ENCODE measurements around the gene WDR64. TPM values are rescaled to one million over a fixed set of nuclear protein-coding genes. Genes with fewer than 3 reads are reported as not detected.

Gene WDR64
- total RNA-seq, 1 donor from 2014 or later: 0.80 TPM

- Mint-ChIP-seq H3K27ac (ENCODE audit: unreplicated experiment) (no peak overlapping the region), H3K4me3 (ENCODE audit: unreplicated experiment) (no peak overlapping the region), H3K4me1 (ENCODE audit: unreplicated experiment) (peaks cover 12% of the 10 kb centered on the region), H3K9me3 (ENCODE audit: unreplicated experiment) (no peaks in the 10 kb centered on the region), H3K27me3 (ENCODE audit: unreplicated experiment) (no peaks in the 10 kb centered on the region), H3K36me3 (ENCODE audit: low read depth, unreplicated experiment) (no peaks in the 10 kb centered on the region)
- TF ChIP-seq, protein P1, sequence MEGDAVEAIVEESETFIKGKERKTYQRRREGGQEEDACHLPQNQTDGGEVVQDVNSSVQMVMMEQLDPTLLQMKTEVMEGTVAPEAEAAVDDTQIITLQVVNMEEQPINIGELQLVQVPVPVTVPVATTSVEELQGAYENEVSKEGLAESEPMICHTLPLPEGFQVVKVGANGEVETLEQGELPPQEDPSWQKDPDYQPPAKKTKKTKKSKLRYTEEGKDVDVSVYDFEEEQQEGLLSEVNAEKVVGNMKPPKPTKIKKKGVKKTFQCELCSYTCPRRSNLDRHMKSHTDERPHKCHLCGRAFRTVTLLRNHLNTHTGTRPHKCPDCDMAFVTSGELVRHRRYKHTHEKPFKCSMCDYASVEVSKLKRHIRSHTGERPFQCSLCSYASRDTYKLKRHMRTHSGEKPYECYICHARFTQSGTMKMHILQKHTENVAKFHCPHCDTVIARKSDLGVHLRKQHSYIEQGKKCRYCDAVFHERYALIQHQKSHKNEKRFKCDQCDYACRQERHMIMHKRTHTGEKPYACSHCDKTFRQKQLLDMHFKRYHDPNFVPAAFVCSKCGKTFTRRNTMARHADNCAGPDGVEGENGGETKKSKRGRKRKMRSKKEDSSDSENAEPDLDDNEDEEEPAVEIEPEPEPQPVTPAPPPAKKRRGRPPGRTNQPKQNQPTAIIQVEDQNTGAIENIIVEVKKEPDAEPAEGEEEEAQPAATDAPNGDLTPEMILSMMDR (IDR thresholded peaks at IDR 0.05; ENCODE audit: unreplicated experiment): no peak
- no peak for DNase-seq (ENCODE audit: low spot score)
These were observed 43.6 kb upstream of the WDR64 start for GRCh38 chr1:241608379-241609033.

GRCh38 chr1:241610056-241610815 lies 41.8 kb upstream of the WDR64 start:
- H3K4me3 Mint-ChIP-seq (ENCODE audit: unreplicated experiment): no peak overlapping the region
- H3K27ac Mint-ChIP-seq (ENCODE audit: unreplicated experiment): no peak overlapping the region
- H3K36me3 Mint-ChIP-seq (ENCODE audit: low read depth, unreplicated experiment): no peaks in the 10 kb centered on the region
- H3K9me3 Mint-ChIP-seq (ENCODE audit: unreplicated experiment): no peaks in the 10 kb centered on the region
- H3K27me3 Mint-ChIP-seq (ENCODE audit: unreplicated experiment): no peaks in the 10 kb centered on the region
- peaks cover 12% of the 10 kb centered on the region for H3K4me1 Mint-ChIP-seq (ENCODE audit: unreplicated experiment)
- peak; percentile 22 for DNase-seq (ENCODE audit: low spot score)
- TF ChIP-seq, protein P1 (IDR thresholded peaks at IDR 0.05; ENCODE audit: unreplicated experiment): no peak

- H3K4me3 Mint-ChIP-seq (ENCODE audit: unreplicated experiment): no peak overlapping the region
- no peak for DNase-seq (ENCODE audit: low spot score)
- H3K4me1 Mint-ChIP-seq (ENCODE audit: unreplicated experiment): peaks cover 12% of the 10 kb centered on the region
- no peaks in the 10 kb centered on the region for H3K9me3 Mint-ChIP-seq (ENCODE audit: unreplicated experiment)
- H3K27ac Mint-ChIP-seq (ENCODE audit: unreplicated experiment): no peak overlapping the region
- TF ChIP-seq, protein P1 (IDR thresholded peaks at IDR 0.05; ENCODE audit: unreplicated experiment): peak; percentile 86
- no peaks in the 10 kb centered on the region for H3K27me3 Mint-ChIP-seq (ENCODE audit: unreplicated experiment)
- no peaks in the 10 kb centered on the region for H3K36me3 Mint-ChIP-seq (ENCODE audit: low read depth, unreplicated experiment)
These were observed 41.0 kb upstream of the WDR64 start for GRCh38 chr1:241611063-241611462.

DNA sequence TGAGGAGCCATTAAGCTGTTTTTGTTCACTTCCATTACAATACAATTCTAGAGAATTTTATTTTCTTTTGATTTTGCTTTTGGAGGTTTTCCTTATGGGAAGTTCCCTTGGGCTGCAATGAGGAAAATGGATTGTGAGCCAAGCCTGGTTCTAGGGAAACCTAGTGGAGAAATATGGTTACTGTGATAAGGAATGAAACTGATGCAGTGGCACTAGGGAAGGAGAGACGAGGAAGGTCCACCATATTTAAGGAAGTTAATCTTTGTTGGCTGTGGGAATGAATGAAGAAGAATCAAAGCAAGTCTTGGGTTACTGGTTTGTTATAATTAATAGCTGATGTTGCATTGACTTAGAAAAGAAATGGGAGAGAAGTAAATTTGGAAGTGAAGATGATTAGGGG lies 40.3 kb upstream of the WDR64 start:
- H3K27me3 Mint-ChIP-seq (ENCODE audit: unreplicated experiment): no peaks in the 10 kb centered on the region
- H3K9me3 Mint-ChIP-seq (ENCODE audit: unreplicated experiment): no peaks in the 10 kb centered on the region
- no peak overlapping the region for H3K4me3 Mint-ChIP-seq (ENCODE audit: unreplicated experiment)
- peaks cover 12% of the 10 kb centered on the region for H3K4me1 Mint-ChIP-seq (ENCODE audit: unreplicated experiment)
- DNase-seq (ENCODE audit: low spot score): no peak
- TF ChIP-seq, protein P1 (IDR thresholded peaks at IDR 0.05; ENCODE audit: unreplicated experiment): no peak
- H3K27ac Mint-ChIP-seq (ENCODE audit: unreplicated experiment): no peak overlapping the region
- no peaks in the 10 kb centered on the region for H3K36me3 Mint-ChIP-seq (ENCODE audit: low read depth, unreplicated experiment)

Data from endothelial cell (in vitro differentiated cells).